HepG2 (cell line): ENCODE measurements around the gene VARS2. TPM values are rescaled to one million over a fixed set of nuclear protein-coding genes. Genes with fewer than 3 reads are reported as not detected.

Experiments used
- CBX1 ChIP-seq: IDR thresholded peaks from one replicate; pipeline ENCODE4 v1.6.1; 2016; ENCODE audit warnings: antibody characterized with exemption, low read depth
- DMAP1 ChIP-seq: IDR thresholded peaks from 2 replicates; pipeline ENCODE4 v1.6.1; 2016
- ELK4 ChIP-seq: sonication (generic); formaldehyde crosslinking; IDR thresholded peaks from 2 replicates; pipeline ENCODE4 v1.9.0; 2021; ENCODE audit warnings: missing genetic modification reagents, borderline replicate concordance
- ERF ChIP-seq: IDR thresholded peaks from 2 replicates; pipeline ENCODE4 v1.6.1; 2018; ENCODE audit warnings: missing biosample characterization, missing genetic modification reagents
- FOSL1 ChIP-seq: sonication (generic); formaldehyde crosslinking; IDR thresholded peaks from 2 replicates; pipeline ENCODE4 v1.9.0; 2021; ENCODE audit warnings: missing genetic modification reagents, borderline replicate concordance
- MEIS1 ChIP-seq: sonication (generic); formaldehyde crosslinking; IDR thresholded peaks from 2 replicates; pipeline ENCODE4 v1.9.0; 2021; ENCODE audit warnings: mild to moderate bottlenecking, missing genetic modification reagents, moderate library complexity, borderline replicate concordance
- NR3C1 ChIP-seq: sonication (generic); formaldehyde crosslinking; IDR thresholded peaks from 2 replicates; pipeline ENCODE4 v1.4.0; 2020; ENCODE audit warnings: missing genetic modification reagents
- RFX3 ChIP-seq: IDR thresholded peaks from 2 replicates; pipeline ENCODE4 v1.6.1; 2016; ENCODE audit warnings: missing biosample characterization, missing genetic modification reagents
- SYNCRIP ChIP-seq: fragments of 200-400 bp; formaldehyde crosslinking; IDR thresholded peaks from 2 replicates; pipeline ENCODE4 v1.6.1; 2018; ENCODE audit warnings: mild to moderate bottlenecking, low read depth, low read length; ENCODE audit not compliant: insufficient read depth
- U2AF1 ChIP-seq: fragments of 200-400 bp; formaldehyde crosslinking; optimal IDR thresholded peaks from 2 replicates; pipeline ENCODE3; 2017; ENCODE audit warnings: mild to moderate bottlenecking, low read depth, low read length
- XBP1 ChIP-seq: sonication (generic); formaldehyde crosslinking; IDR thresholded peaks from 2 replicates; pipeline ENCODE4 v1.5.0; 2020; ENCODE audit warnings: missing genetic modification reagents
- ZFP36L2 ChIP-seq: sonication (generic); formaldehyde crosslinking; IDR thresholded peaks from 2 replicates; pipeline ENCODE4 v1.4.0; 2020; ENCODE audit warnings: missing genetic modification reagents
- ZFP91 ChIP-seq: sonication (generic); formaldehyde crosslinking; IDR thresholded peaks from 2 replicates; pipeline ENCODE4 v1.9.0; 2022; ENCODE audit warnings: missing genetic modification reagents, mild to moderate bottlenecking, borderline replicate concordance
- ZNF775 ChIP-seq: sonication (generic); formaldehyde crosslinking; IDR thresholded peaks from 2 replicates; pipeline ENCODE4 v1.4.0; 2020; ENCODE audit warnings: missing genetic modification reagents, mild to moderate bottlenecking, moderate library complexity, borderline replicate concordance
- ZNF792 ChIP-seq: IDR thresholded peaks from 2 replicates; pipeline ENCODE4 v1.6.1; 2016
- ZXDC ChIP-seq: sonication (generic); formaldehyde crosslinking; IDR thresholded peaks from 2 replicates; pipeline ENCODE4 v1.5.0; 2020; ENCODE audit warnings: mild to moderate bottlenecking, missing genetic modification reagents
- polyA plus RNA-seq, 8 experiments: library from polyadenylated mRNA; depleted of rRNA in 3 of 8; stranded (reverse) in 7 of 8; unstranded in 1 of 8; fragments of >200 nt; fragmentation: Illumina TruSeq in 4 of 8; extraction: Trizol in 4 of 8; gene quantifications; 2 replicates each; pipeline versions ENCODE4 v1.2.1 to v1.2.3, GENCODE V29; 2011 to 2016; ENCODE audit warnings: low read depth in 4 of 8, missing spikeins in 1 of 8, mixed read lengths in 1 of 8; ENCODE audit not compliant: insufficient read depth in 1 of 8
- total RNA-seq, 5 experiments: library from RNA; depleted of rRNA; stranded (reverse); fragments of >200 nt; fragmentation: Illumina TruSeq; extraction: Trizol; gene quantifications; 2 replicates each; pipeline ENCODE4 v1.2.3, GENCODE V29; 2016; ENCODE audit warnings: low read depth in 1 of 5
- TF ChIP-seq, protein P1 (sequence below): sonication (generic); formaldehyde crosslinking; IDR thresholded peaks from 2 replicates; pipeline ENCODE4 v1.5.0; 2020; ENCODE audit warnings: missing genetic modification reagents
- TF ChIP-seq, protein P2 (sequence below): sonication (generic); formaldehyde crosslinking; IDR thresholded peaks from 2 replicates; pipeline ENCODE4 v1.4.0; 2020; ENCODE audit warnings: mild to moderate bottlenecking, missing genetic modification reagents, borderline replicate concordance

VARS2 gene
- total and polyA plus RNA-seq, 2 of the 13 experiments (the other 11 are each of a cell fraction or from before 2014, with no cell fraction given): 61.8 to 71.8 TPM

- no peak for TF ChIP-seq ELK4 (CRISPR knock-in tag)
- no peak for TF ChIP-seq RFX3 (CRISPR knock-in tag)
- TF ChIP-seq SYNCRIP: no peak
- TF ChIP-seq, protein P1, sequence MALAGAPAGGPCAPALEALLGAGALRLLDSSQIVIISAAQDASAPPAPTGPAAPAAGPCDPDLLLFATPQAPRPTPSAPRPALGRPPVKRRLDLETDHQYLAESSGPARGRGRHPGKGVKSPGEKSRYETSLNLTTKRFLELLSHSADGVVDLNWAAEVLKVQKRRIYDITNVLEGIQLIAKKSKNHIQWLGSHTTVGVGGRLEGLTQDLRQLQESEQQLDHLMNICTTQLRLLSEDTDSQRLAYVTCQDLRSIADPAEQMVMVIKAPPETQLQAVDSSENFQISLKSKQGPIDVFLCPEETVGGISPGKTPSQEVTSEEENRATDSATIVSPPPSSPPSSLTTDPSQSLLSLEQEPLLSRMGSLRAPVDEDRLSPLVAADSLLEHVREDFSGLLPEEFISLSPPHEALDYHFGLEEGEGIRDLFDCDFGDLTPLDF (CRISPR knock-in tag): no peak
- TF ChIP-seq CBX1: peak; percentile 9
- no peak for TF ChIP-seq ZXDC (CRISPR knock-in tag)
- TF ChIP-seq ZFP36L2: no peak
- no peak for TF ChIP-seq ZNF792 (CRISPR knock-in tag)
- TF ChIP-seq FOSL1 (CRISPR knock-in tag): no peak
- TF ChIP-seq ERF: no peak
- TF ChIP-seq U2AF1: no peak
- TF ChIP-seq, protein P2, sequence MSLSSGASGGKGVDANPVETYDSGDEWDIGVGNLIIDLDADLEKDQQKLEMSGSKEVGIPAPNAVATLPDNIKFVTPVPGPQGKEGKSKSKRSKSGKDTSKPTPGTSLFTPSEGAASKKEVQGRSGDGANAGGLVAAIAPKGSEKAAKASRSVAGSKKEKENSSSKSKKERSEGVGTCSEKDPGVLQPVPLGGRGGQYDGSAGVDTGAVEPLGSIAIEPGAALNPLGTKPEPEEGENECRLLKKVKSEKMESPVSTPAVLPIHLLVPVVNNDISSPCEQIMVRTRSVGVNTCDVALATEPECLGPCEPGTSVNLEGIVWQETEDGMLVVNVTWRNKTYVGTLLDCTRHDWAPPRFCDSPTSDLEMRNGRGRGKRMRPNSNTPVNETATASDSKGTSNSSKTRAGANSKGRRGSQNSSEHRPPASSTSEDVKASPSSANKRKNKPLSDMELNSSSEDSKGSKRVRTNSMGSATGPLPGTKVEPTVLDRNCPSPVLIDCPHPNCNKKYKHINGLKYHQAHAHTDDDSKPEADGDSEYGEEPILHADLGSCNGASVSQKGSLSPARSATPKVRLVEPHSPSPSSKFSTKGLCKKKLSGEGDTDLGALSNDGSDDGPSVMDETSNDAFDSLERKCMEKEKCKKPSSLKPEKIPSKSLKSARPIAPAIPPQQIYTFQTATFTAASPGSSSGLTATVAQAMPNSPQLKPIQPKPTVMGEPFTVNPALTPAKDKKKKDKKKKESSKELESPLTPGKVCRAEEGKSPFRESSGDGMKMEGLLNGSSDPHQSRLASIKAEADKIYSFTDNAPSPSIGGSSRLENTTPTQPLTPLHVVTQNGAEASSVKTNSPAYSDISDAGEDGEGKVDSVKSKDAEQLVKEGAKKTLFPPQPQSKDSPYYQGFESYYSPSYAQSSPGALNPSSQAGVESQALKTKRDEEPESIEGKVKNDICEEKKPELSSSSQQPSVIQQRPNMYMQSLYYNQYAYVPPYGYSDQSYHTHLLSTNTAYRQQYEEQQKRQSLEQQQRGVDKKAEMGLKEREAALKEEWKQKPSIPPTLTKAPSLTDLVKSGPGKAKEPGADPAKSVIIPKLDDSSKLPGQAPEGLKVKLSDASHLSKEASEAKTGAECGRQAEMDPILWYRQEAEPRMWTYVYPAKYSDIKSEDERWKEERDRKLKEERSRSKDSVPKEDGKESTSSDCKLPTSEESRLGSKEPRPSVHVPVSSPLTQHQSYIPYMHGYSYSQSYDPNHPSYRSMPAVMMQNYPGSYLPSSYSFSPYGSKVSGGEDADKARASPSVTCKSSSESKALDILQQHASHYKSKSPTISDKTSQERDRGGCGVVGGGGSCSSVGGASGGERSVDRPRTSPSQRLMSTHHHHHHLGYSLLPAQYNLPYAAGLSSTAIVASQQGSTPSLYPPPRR (CRISPR knock-in tag): peak; percentile 48; the same call in 1 of the 2 replicates
- no peak for TF ChIP-seq ZNF775 (CRISPR knock-in tag)
- no peak for TF ChIP-seq MEIS1
- no peak for TF ChIP-seq DMAP1
- peak; percentile 58; the same call in 1 of the 2 replicates for TF ChIP-seq ZFP91 (CRISPR knock-in tag)
- TF ChIP-seq NR3C1 (CRISPR knock-in tag): no peak
- TF ChIP-seq XBP1 (CRISPR knock-in tag): no peak
Measured at GRCh38 chr6:30883685-30884520, 30.1 kb upstream of the VARS2 start, which contains the start of gene DDR1 (continued).
